Activated CD8-positive, alpha-beta memory T cell treated with anti-CD3 and anti-CD28 coated beads, Interleukin-2, amount 10 ng/mL, durations not matched to agents 7 days and 5 days (primary cell): ENCODE measurements around the gene WWOX. TPM values are rescaled to one million over a fixed set of nuclear protein-coding genes. Genes with fewer than 3 reads are reported as not detected.

Experiments used
- ATAC-seq: fragments of 150-1000 bp; cut with Tn5 transposase; one replicate; pipeline ENCODE4 v1.10.0; 2021; ENCODE audit warnings: moderate library complexity
- CTCF ChIA-PET: fragments of 350-600 bp; sonication (Branson Sonifier 250); formaldehyde crosslinking; loops from one replicate; lab custom pipeline; 2021; ENCODE audit warnings: antibody characterized with exemption; lab: Charles Lee
- DNase-seq: peaks from one replicate; pipeline ENCODE4 v3.0.0-alpha.2; 2020
- H3K27ac Mint-ChIP-seq: one replicate; pipeline ENCODE4 v1.8.0; 2021; ENCODE audit warnings: mild to moderate bottlenecking, mixed read lengths
- H3K27me3 Mint-ChIP-seq: one replicate; pipeline ENCODE4 v1.8.0; 2021; ENCODE audit warnings: mixed read lengths
- H3K36me3 Mint-ChIP-seq: one replicate; pipeline ENCODE4 v1.8.0; 2021; ENCODE audit warnings: mild to moderate bottlenecking, mixed read lengths
- H3K4me1 Mint-ChIP-seq: one replicate; pipeline ENCODE4 v1.8.0; 2021; ENCODE audit warnings: mixed read lengths
- H3K4me3 Mint-ChIP-seq: one replicate; pipeline ENCODE4 v1.8.0; 2021; ENCODE audit warnings: mild to moderate bottlenecking, moderate library complexity, mixed read lengths
- H3K9me3 Mint-ChIP-seq: one replicate; pipeline ENCODE4 v1.8.0; 2022; ENCODE audit warnings: low read depth, mixed read lengths
- total RNA-seq, 2 experiments: library from RNA; stranded (reverse); gene quantifications; one replicate each; pipeline ENCODE4 v1.2.3, GENCODE V29; 2021

The WWOX gene
- total RNA-seq, 2 experiments from 2014 or later: 25.2 to 38.8 TPM

DNA sequence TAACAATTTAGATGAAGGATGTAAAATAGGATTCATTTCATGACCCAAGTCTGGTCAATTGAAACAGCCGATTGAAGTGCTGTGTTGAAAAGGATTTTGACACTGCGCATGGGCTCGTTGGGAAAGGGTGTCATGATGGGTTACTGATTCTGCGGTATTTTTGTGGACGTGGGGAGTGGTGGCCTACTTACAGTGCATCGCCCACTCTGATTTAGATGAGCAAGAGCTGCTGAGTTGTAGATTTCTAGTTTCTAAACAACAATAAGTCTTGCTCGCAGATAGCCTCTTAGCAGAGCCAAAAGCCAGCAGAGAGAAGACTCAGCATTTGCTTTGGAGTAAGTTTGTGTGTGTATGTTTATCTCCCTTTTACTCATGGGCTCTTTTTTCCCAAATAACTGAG, 770.0 kb downstream of the WWOX start:
- DNase-seq: no peak
- no peak for ATAC-seq
- Mint-ChIP-seq H3K4me3 (no peak overlapping the region), H3K27me3 (no peaks in the 10 kb centered on the region), H3K9me3 (no peaks in the 10 kb centered on the region), H3K36me3 (peaks cover 3% of the 10 kb centered on the region), H3K27ac (no peak overlapping the region), H3K4me1 (no peaks in the 10 kb centered on the region)
- CTCF ChIA-PET: no interaction called here

GRCh38 chr16:78871241-78871640, 771.8 kb downstream of the WWOX start:
- Mint-ChIP-seq H3K9me3 (no peaks in the 10 kb centered on the region), H3K4me1 (no peaks in the 10 kb centered on the region), H3K4me3 (no peak overlapping the region), H3K27me3 (no peaks in the 10 kb centered on the region), H3K36me3 (peaks cover 3% of the 10 kb centered on the region), H3K27ac (no peak overlapping the region)
- no peak for ATAC-seq
- CTCF ChIA-PET: no interaction called here
- DNase-seq: no peak

DNA sequence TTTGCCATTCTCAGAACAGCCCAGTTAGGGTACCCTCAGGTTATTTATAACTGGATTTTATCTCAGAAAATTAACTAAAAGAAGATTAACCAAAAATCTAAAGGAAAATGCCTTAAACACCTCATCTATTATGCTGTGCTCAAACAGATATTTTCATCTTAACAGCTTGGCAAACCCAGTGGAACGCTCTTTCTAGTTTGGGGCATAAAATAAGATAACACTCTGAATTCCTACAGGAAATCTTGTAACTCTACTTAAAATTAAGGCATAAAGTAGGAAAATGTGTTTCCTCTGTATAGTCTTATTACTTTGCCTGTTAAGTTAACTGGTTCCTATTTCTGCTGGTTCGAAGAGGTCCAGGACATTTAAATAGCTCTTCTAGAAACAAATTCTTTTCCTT, 777.2 kb downstream of the WWOX start:
- no peak overlapping the region for H3K27ac Mint-ChIP-seq
- no peak overlapping the region for H3K4me3 Mint-ChIP-seq
- H3K36me3 Mint-ChIP-seq: peaks cover 3% of the 10 kb centered on the region
- H3K9me3 Mint-ChIP-seq: no peaks in the 10 kb centered on the region
- DNase-seq (no peak), ATAC-seq (no peak)
- no peaks in the 10 kb centered on the region for H3K27me3 Mint-ChIP-seq
- no peaks in the 10 kb centered on the region for H3K4me1 Mint-ChIP-seq
- CTCF ChIA-PET: no interaction called here

- ATAC-seq: no peak
- H3K27ac Mint-ChIP-seq: no peak overlapping the region
- CTCF ChIA-PET: no interaction called here
- H3K27me3 Mint-ChIP-seq: no peaks in the 10 kb centered on the region
- no peaks in the 10 kb centered on the region for H3K9me3 Mint-ChIP-seq
- H3K36me3 Mint-ChIP-seq: peaks cover 3% of the 10 kb centered on the region
- H3K4me3 Mint-ChIP-seq: no peak overlapping the region
- no peak for DNase-seq
- no peaks in the 10 kb centered on the region for H3K4me1 Mint-ChIP-seq
These were observed 777.7 kb downstream of the WWOX start for GRCh38 chr16:78877114-78877655.

DNA sequence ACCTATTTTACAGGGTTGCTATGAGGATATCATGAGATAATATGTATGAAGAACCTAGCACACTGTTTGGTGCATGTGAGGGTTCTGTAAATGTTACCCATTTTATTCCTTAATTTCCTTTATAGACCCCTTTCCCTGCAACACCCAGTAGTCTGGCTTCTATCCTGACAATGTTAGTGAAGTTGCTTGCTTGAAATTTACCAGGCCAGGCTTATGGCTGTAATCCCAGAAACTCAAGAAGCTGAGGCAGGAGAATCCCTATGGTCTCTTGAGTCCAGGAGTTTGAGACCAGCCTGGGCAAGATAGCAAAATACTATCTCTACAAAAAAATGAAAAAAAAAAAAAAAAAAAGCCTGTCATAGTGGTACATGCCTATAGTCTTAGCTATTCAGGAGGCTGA, 779.1 kb downstream of the WWOX start:
- DNase-seq: no peak
- CTCF ChIA-PET: no interaction called here
- Mint-ChIP-seq H3K27ac (no peak overlapping the region), H3K36me3 (peaks cover 3% of the 10 kb centered on the region), H3K9me3 (no peaks in the 10 kb centered on the region), H3K4me1 (peaks cover 4% of the 10 kb centered on the region), H3K27me3 (no peaks in the 10 kb centered on the region), H3K4me3 (no peak overlapping the region)
- ATAC-seq: no peak

DNA sequence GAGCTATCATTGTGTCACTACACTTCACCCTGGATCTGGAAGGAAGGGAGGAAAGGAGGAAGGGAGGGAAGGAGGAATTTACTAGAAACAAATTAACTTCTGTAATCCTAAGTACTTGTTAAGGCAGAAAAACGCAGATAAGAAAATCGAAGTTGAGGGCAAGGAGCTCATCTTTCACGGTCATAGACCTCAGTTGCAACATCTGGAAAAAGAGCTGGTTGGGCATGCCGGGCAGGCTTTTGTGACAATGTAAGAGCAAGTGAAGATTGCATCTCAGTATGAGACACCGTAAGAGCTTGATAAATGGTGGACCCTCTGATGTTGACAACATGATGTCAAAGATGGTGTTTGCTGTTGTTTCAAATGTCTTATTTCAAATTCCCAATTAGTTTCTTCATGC, 779.6 kb downstream of the WWOX start:
- Mint-ChIP-seq H3K36me3 (peaks cover 3% of the 10 kb centered on the region), H3K27ac (no peak overlapping the region), H3K4me3 (no peak overlapping the region), H3K4me1 (peaks cover 4% of the 10 kb centered on the region), H3K9me3 (no peaks in the 10 kb centered on the region), H3K27me3 (no peaks in the 10 kb centered on the region)
- DNase-seq (no peak), ATAC-seq (no peak)
- CTCF ChIA-PET: no interaction called here

DNA sequence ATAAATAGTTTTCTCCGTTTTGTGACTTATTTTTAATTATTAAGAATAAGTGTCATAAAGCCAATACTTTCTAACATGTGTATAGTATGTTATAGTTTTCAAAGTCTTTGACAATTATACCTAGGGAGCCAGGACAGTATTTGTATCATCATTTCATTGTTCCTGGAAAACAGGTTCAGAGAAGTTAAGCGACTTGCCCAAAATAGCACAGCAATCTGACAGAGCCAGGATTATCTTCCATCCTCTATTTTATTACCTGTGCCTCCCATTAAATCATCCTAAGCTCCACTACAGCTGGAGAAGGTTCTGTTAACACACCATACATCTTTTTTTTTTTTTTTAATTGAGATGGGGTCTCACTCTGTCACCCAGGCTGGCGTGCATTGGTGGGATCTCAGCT, 782.7 kb downstream of the WWOX start:
- H3K27me3 Mint-ChIP-seq: no peaks in the 10 kb centered on the region
- H3K27ac Mint-ChIP-seq: no peak overlapping the region
- CTCF ChIA-PET: no interaction called here

GRCh38 chr16:78882751-78883150, 783.3 kb downstream of the WWOX start:
- H3K9me3 Mint-ChIP-seq: no peaks in the 10 kb centered on the region
- ATAC-seq (no peak), DNase-seq (no peak)
- peaks cover 4% of the 10 kb centered on the region for H3K4me1 Mint-ChIP-seq
- no peaks in the 10 kb centered on the region for H3K27me3 Mint-ChIP-seq
- H3K36me3 Mint-ChIP-seq: no peaks in the 10 kb centered on the region
- no peak overlapping the region for H3K27ac Mint-ChIP-seq
- no peak overlapping the region for H3K4me3 Mint-ChIP-seq
- CTCF ChIA-PET: no interaction called here

More for the DNA sequence above, 782.7 kb downstream of the WWOX start:
- Mint-ChIP-seq H3K4me3 (no peak overlapping the region), H3K9me3 (no peaks in the 10 kb centered on the region), H3K4me1 (peaks cover 4% of the 10 kb centered on the region), H3K36me3 (no peaks in the 10 kb centered on the region)
- DNase-seq: no peak
- no peak for ATAC-seq

- CTCF ChIA-PET: no interaction called here
- Mint-ChIP-seq H3K4me3 (no peak overlapping the region), H3K9me3 (no peaks in the 10 kb centered on the region), H3K4me1 (peaks cover 4% of the 10 kb centered on the region), H3K27me3 (no peaks in the 10 kb centered on the region), H3K36me3 (no peaks in the 10 kb centered on the region), H3K27ac (no peak overlapping the region)
- DNase-seq (no peak), ATAC-seq (no peak)
These were observed 784.8 kb downstream of the WWOX start for GRCh38 chr16:78884204-78884603.

GRCh38 chr16:78889346-78889745, 789.9 kb downstream of the WWOX start:
- no peak for ATAC-seq

DNA sequence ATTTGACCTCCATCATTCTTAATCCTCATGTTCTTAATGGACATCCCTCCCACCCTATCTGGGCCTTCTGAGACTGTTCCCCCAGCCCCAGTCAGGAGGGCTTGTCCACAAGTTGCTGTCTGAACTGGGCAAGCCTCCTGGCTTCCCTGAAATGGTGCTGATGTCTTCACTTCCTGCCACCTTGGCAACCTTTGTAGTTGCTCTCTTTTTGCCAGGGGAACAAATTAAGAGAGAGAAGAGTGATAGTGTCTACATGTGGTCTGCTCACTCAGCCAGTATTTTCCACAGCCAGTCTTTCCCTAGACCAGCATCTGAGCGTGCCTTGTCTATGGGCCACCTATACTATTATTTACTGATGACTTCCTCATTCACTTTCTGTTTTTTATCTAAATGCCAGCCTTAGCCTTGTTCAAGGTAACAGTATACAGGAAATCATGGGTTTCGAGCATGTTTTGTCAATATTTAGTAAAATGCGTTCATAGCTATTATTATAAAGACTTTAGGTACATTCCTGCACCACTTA, 791.0 kb downstream of the WWOX start:
- DNase-seq (no peak), ATAC-seq (peak; percentile 16)
- H3K36me3 Mint-ChIP-seq: peaks cover 7% of the 10 kb centered on the region
- H3K4me3 Mint-ChIP-seq: no peak overlapping the region
- peaks cover 19% of the 10 kb centered on the region for H3K4me1 Mint-ChIP-seq
- CTCF ChIA-PET: no interaction called here
- peak overlapping the region; percentile 37 for H3K27ac Mint-ChIP-seq
- peaks cover 2% of the 10 kb centered on the region for H3K9me3 Mint-ChIP-seq
- H3K27me3 Mint-ChIP-seq: no peaks in the 10 kb centered on the region

More at GRCh38 chr16:78889346-78889745, 789.9 kb downstream of the WWOX start:
- H3K36me3 Mint-ChIP-seq: peaks cover 5% of the 10 kb centered on the region
- CTCF ChIA-PET: no interaction called here
- H3K27ac Mint-ChIP-seq: no peak overlapping the region
- H3K4me1 Mint-ChIP-seq: peaks cover 14% of the 10 kb centered on the region
- no peak overlapping the region for H3K4me3 Mint-ChIP-seq
- no peaks in the 10 kb centered on the region for H3K27me3 Mint-ChIP-seq
- H3K9me3 Mint-ChIP-seq: peaks cover 2% of the 10 kb centered on the region
- DNase-seq: no peak

GRCh38 chr16:78892951-78893733, 793.7 kb downstream of the WWOX start:
- H3K27me3 Mint-ChIP-seq: no peaks in the 10 kb centered on the region
- peaks cover 35% of the 10 kb centered on the region for H3K4me1 Mint-ChIP-seq
- peak overlapping the region; percentile 60 for H3K27ac Mint-ChIP-seq
- CTCF ChIA-PET: no interaction called here
- ATAC-seq (no peak), DNase-seq (no peak)
- H3K4me3 Mint-ChIP-seq: no peak overlapping the region
- peaks cover 2% of the 10 kb centered on the region for H3K9me3 Mint-ChIP-seq
- peaks cover 10% of the 10 kb centered on the region for H3K36me3 Mint-ChIP-seq

GRCh38 chr16:78894886-78895285, 795.4 kb downstream of the WWOX start:
- Mint-ChIP-seq H3K4me1 (peaks cover 37% of the 10 kb centered on the region), H3K36me3 (peaks cover 9% of the 10 kb centered on the region), H3K27ac (peak overlapping the region; percentile 66), H3K4me3 (no peak overlapping the region), H3K27me3 (no peaks in the 10 kb centered on the region), H3K9me3 (peaks cover under 1% of the 10 kb centered on the region)
- DNase-seq (no peak), ATAC-seq (no peak)
- CTCF ChIA-PET: interaction anchor here (1.1 kb wide), 1 partner anchor 117 kb away, joined by 3 read pairs; no protein-coding TSS in a partner anchor

GRCh38 chr16:78895681-78896080, 796.2 kb downstream of the WWOX start:
- Mint-ChIP-seq H3K27me3 (no peaks in the 10 kb centered on the region), H3K4me1 (peaks cover 37% of the 10 kb centered on the region), H3K27ac (peak overlapping the region; percentile 66)

More at GRCh38 chr16:78895681-78896080, 796.2 kb downstream of the WWOX start:
- ATAC-seq (no peak), DNase-seq (no peak)
- H3K9me3 Mint-ChIP-seq: no peaks in the 10 kb centered on the region
- CTCF ChIA-PET: interaction anchor here (1.1 kb wide), 1 partner anchor 117 kb away, joined by 3 read pairs; no protein-coding TSS in a partner anchor
- peaks cover 5% of the 10 kb centered on the region for H3K36me3 Mint-ChIP-seq
- H3K4me3 Mint-ChIP-seq: peak overlapping the region; percentile 4
